Omental fat pad (tissue), 4 donors: ENCODE data around the gene CA12. TPM values are rescaled to one million over a fixed set of nuclear protein-coding genes. Genes with fewer than 3 reads are reported as not detected.

ENCODE experiments used
- ATAC-seq: fragments of 150-250 bp; one replicate; pipeline ENCODE4 v1.9.1; 2016; ENCODE audit warnings: mild to moderate bottlenecking, moderate library complexity; ENCODE audit not compliant: low FRiP score
- DNase-seq: peaks from one replicate; pipeline ENCODE4 v3.0.0-alpha.2; 2019; ENCODE audit warnings: low spot score
- CTCF ChIP-seq, 3 donors: fragments of 450-650 bp; IDR thresholded peaks; one replicate each; pipeline ENCODE4 v1.5.1; 2016 to 2017; ENCODE audit warnings: antibody characterized with exemption in 3 of 3, mild to moderate bottlenecking in 3 of 3, moderate library complexity in 2 of 3
- total RNA-seq, 4 donors: library from RNA; depleted of rRNA; stranded (reverse); fragments of >200 nt; gene quantifications; one replicate each; pipeline ENCODE4 v1.1.0, GENCODE V29; 2016

The CA12 gene
- total RNA-seq, 4 donors from 2014 or later = 0.75 to 27.1 (median 10.2) TPM

- ATAC-seq (no peak), DNase-seq (no peak)
- TF ChIP-seq CTCF (IDR thresholded peaks at IDR 0.05) = no peak
Measured at GRCh38 chr15:63339006-63339766, 42.5 kb downstream of the CA12 start.

GRCh38 chr15:63338170-63338569, 43.5 kb downstream of the CA12 start:
- no peak for DNase-seq
- no peak for ATAC-seq
- no peak for TF ChIP-seq CTCF (IDR thresholded peaks at IDR 0.05)

DNA sequence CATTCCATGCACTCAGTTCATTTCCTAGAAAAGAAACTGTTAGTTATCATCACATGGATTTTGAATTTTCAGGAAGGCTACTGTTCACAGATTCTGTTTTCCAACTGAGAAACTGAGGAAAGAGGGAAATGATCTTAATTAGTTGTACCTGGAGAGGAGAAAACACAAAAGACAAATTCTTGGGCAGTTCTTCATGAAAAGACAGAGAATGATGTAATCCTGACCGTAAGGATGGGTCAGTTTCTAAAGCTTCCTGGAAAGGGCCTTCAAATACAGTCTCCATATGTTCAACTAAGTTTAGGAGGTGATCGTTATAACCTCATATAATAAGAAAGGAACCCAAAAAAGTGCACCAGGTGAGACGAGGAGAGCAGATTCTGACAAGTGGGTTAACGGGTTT, 44.6 kb downstream of the CA12 start:
- no peak for DNase-seq
- no peak for ATAC-seq
- TF ChIP-seq CTCF (IDR thresholded peaks at IDR 0.05) = no peak

GRCh38 chr15:63335543-63336240, 46.0 kb downstream of the CA12 start:
- TF ChIP-seq CTCF (IDR thresholded peaks at IDR 0.05) = no peak
- ATAC-seq (no peak), DNase-seq (no peak)

GRCh38 chr15:63334821-63335220, 46.8 kb downstream of the CA12 start:
- no peak for ATAC-seq
- TF ChIP-seq CTCF (IDR thresholded peaks at IDR 0.05) = no peak
- DNase-seq = no peak

GRCh38 chr15:63332367-63333124, 49.1 kb downstream of the CA12 start:
- DNase-seq (no peak), ATAC-seq (no peak)
- no peak for TF ChIP-seq CTCF (IDR thresholded peaks at IDR 0.05)
